Cardiac fibroblast (primary cell): ENCODE data around the gene RAP1A.

Experiments used
- DNase-seq, 2 donors: peaks; one replicate each; pipeline versions ENCODE4 v3.0.0 to v3.0.0-alpha.2; 2010; ENCODE audit warnings: low read depth in 2 of 2
- H3K4me3 ChIP-seq, 2 donors: replicated peaks in 1 of 2; 1 replicate in 1 of 2; 2 replicates in 1 of 2; pipeline ENCODE4 v1.5.1; 2011; ENCODE audit warnings: low read depth in 2 of 2, low read length in 2 of 2, mild to moderate bottlenecking in 2 of 2, moderate library complexity in 1 of 2
- CTCF ChIP-seq: IDR thresholded peaks from one replicate; pipeline ENCODE4 v1.5.1; 2011; ENCODE audit warnings: low read depth, mild to moderate bottlenecking, low read length, inconsistent platforms

Gene RAP1A

DNA sequence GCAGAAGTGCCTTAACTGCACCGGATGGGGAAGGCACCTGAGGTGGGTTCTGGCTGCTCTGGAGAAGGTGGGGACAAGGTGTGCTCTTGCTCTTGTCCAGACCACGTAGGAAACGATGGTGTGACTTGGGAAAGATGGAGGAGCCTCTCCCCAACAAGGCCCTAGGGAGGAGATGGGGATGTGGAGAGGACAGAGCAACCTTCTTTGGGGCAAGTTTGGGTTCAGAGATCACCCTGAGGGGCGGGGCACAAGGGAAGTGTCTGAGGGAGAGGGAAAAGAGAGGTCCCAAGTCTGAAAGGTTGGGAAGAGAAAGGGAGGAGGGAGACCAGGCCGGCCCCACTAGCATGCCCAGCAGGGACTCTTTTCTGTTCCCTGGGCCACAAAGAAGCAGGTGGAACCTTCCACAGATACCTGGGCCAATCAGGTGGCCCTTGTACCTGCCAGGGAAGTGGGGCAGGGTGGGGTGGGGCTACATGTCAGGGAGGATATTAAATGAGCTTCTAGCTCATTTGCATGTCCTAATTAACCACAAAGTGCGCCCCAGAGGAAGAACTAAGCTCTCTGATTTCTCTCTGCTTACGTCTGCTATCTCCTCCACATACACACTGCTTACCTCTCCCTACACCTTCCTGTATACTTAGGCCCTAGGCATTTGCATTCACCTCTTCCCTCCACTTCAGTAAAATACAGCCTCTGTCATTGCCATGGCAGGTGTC is 103.7 kb downstream of the RAP1A start:
- no peak overlapping the region for H3K4me3 ChIP-seq
- no peak for TF ChIP-seq CTCF
- DNase-seq: no peak

DNA sequence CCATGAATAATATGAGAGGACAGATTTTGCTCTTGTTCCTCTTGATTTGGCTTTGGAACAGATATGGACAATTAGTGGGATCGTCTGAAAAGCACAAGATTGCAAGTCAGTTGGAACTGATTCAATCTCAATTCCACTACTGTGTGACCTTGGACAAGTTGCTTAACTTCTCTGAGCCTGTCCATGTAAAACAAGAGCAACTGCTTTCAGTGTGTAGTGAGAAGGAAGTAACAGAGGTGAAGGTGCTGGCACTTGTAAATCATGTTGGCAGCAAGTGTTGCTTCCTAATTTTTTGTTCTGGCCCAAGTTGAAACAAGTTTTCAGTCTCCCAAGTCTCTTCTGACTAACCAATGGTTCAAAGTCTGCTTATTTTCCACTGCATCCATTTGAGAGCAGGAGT is 104.3 kb downstream of the RAP1A start:
- H3K4me3 ChIP-seq: no peak overlapping the region
- no peak for TF ChIP-seq CTCF

DNA sequence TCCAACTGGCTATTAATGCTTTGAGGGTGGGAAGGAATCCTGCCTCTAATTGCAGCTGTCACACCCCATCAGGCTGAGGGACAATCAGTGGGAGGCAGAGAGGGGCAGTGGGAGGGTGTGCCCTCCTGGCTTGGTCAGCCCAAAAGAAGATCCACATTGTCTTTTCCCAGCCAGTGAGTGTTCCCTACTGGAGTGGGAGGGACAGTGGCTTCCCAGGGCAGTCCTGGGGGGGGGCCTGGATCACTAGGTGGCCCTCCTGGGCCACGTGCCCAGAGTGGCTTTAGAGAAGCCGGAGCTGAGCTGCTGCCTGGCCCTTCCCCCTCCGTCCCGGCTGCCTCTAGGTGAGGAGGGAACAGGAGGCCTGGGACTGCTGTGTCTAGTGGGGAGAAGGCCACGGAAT is 105.6 kb downstream of the RAP1A start:
- no peak for DNase-seq
- no peak for TF ChIP-seq CTCF
- no peak overlapping the region for H3K4me3 ChIP-seq

More for the DNA sequence above, 104.3 kb downstream of the RAP1A start:
- DNase-seq: no peak

DNA sequence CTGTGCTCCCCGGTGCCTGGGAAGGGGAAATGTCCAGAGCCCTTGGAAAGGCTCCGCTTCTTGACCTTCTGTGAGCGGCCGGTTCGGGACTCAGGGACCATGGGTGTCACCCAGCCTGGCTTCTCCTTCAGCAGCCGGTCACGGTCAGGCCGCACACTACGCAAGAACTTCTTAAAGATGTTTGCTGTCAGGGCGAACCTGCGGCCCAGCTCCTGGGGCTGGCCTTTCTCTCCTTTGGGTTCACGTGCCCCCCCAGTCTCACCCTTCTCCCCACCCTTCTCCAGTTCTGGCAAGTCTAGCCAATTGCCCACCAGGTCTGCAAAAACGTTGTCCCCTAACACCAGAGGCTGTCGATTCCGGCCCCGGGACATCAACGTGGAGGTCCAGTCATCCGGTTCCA is 107.5 kb downstream of the RAP1A start:
- no peak for TF ChIP-seq CTCF
- no peak overlapping the region for H3K4me3 ChIP-seq
- no peak for DNase-seq

DNA sequence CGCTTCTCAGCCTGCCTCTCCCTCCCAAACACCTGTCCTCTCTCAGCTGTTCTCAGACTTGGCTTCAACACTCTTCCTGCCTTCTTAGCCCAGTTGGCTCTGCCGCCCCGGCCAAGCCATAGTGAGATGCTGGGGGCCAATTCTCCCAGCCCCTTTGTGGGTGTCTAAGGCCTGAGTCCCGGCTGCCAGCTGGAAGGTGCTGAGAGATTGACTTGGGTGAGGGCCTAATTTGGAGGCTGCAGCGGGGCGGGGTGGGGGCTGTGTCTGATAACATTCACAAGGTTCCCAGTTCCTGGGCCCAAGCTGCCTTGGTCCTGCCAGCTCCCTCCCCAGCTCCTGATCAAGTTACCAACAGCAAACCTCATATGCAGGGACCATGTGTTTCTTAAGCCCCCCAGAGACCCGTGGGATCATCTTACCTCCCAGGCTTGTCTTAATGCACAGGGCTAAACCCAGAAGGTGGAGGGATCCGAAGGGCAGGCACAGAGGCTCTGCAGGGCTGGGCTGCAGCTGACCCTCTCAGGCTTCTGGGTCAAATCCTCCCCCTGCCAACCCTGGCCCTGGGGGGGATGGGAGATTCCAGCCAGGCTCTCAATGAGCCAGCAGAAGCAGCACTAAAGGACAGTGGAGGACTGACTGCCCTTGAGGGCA is 109.8 kb downstream of the RAP1A start:
- DNase-seq: peak in 1 of 2 donors; percentile 42
- H3K4me3 ChIP-seq: no peak overlapping the region
- TF ChIP-seq CTCF: no peak

DNA sequence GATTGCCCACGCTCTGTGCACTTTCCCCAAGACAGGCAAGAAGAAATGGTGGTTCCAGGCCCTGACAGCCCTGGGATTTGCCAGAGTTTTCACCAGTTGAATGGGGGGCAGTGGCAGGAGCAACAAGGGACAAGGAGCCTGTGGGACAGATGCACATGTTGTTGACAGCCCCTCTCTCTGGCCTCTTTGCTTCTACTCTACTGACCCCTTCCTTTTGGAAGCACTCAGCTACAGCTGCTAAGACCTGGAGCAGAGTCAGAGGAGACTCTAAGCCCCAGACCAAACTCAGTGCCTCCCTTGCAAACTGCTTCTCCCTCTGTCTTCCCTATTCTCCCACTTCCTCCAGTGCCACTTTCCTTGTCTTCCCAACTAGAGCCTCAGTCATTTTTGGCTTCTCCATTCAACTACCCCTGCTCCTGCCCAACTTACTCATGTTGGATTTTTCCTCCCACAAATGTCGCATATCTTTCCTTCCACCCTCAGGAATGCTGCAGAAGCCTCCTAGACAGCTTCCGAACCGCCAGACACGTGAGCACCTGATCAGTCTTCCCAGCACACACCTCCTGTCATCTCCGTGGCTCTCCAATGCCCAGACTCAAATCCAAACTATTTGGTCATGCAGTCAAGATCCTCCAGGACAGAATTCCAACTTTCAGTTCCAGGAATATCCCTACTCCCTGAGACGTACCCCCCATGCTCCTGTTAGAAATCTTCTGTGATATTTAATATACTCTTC is 110.5 kb downstream of the RAP1A start:
- no peak for DNase-seq
- TF ChIP-seq CTCF: no peak
- no peak overlapping the region for H3K4me3 ChIP-seq
